Measurements from ENCODE around the gene CNGB1. TPM values are rescaled to one million over a fixed set of nuclear protein-coding genes. Genes with fewer than 3 reads are reported as not detected.

Gene CNGB1
- total and polyA plus RNA-seq, 2 experiments from 2014 or later = not detected

- Histone ChIP-seq H3K4me3 (no peak overlapping the region), H4K20me1 (ENCODE audit: insufficient read depth, poor library complexity, severe bottlenecking) (peaks cover 7% of the 10 kb centered on the region), H3K27me3 (no peaks in the 10 kb centered on the region), H3K9me3 (ENCODE audit: low read depth) (no peaks in the 10 kb centered on the region), H3K4me2 (no peak overlapping the region), H3K27ac (no peak overlapping the region), H3K9me2 (replicated peaks; ENCODE audit: insufficient read depth) (no peaks in the 10 kb centered on the region), H3K4me1 (ENCODE audit: insufficient read depth) (peaks cover 17% of the 10 kb centered on the region), H3K79me2 (peaks cover 11% of the 10 kb centered on the region), H2AFZ (no peak overlapping the region), H3K36me3 (replicated peaks; ENCODE audit: insufficient read depth, low read depth) (no peaks in the 10 kb centered on the region)
- no peak for DNase-seq (ENCODE audit: low spot score)
- 96% methylated on average over 35 of the region's 36 CpGs for WGBS (ENCODE audit: low lambda C conversion rate, missing lambda C conversion rate)
- no peak for TF ChIP-seq EZH2 (IDR thresholded peaks at IDR 0.05; ENCODE audit: borderline replicate concordance)
- TF ChIP-seq, protein P1, sequence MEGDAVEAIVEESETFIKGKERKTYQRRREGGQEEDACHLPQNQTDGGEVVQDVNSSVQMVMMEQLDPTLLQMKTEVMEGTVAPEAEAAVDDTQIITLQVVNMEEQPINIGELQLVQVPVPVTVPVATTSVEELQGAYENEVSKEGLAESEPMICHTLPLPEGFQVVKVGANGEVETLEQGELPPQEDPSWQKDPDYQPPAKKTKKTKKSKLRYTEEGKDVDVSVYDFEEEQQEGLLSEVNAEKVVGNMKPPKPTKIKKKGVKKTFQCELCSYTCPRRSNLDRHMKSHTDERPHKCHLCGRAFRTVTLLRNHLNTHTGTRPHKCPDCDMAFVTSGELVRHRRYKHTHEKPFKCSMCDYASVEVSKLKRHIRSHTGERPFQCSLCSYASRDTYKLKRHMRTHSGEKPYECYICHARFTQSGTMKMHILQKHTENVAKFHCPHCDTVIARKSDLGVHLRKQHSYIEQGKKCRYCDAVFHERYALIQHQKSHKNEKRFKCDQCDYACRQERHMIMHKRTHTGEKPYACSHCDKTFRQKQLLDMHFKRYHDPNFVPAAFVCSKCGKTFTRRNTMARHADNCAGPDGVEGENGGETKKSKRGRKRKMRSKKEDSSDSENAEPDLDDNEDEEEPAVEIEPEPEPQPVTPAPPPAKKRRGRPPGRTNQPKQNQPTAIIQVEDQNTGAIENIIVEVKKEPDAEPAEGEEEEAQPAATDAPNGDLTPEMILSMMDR (IDR thresholded peaks at IDR 0.05; ENCODE audit: poor library complexity) = no peak
- no peak for TF ChIP-seq EZH2phosphoT487 (IDR thresholded peaks at IDR 0.05; ENCODE audit: low read depth, severe bottlenecking, unreplicated experiment)
Measured at GRCh38 chr16:57997528-57998265, 26.8 kb upstream of the CNGB1 start.

GRCh38 chr16:57997176-57997527 is 26.2 kb upstream of the CNGB1 start:
- peaks cover 7% of the 10 kb centered on the region for H4K20me1 ChIP-seq (ENCODE audit: insufficient read depth, poor library complexity, severe bottlenecking)
- no peak for TF ChIP-seq EZH2phosphoT487 (IDR thresholded peaks at IDR 0.05; ENCODE audit: low read depth, severe bottlenecking, unreplicated experiment)
- TF ChIP-seq EZH2 (IDR thresholded peaks at IDR 0.05; ENCODE audit: borderline replicate concordance) = no peak
- TF ChIP-seq, protein P1 (IDR thresholded peaks at IDR 0.05; ENCODE audit: poor library complexity) = no peak
- H3K4me3 ChIP-seq = no peak overlapping the region
- H3K9me2 ChIP-seq (replicated peaks; ENCODE audit: insufficient read depth) = no peaks in the 10 kb centered on the region
- WGBS (ENCODE audit: low lambda C conversion rate, missing lambda C conversion rate) = 99% methylated on average over 35 of the region's 35 CpGs
- H3K79me2 ChIP-seq = peaks cover 11% of the 10 kb centered on the region
- H3K4me1 ChIP-seq (ENCODE audit: insufficient read depth) = peaks cover 17% of the 10 kb centered on the region
- no peak overlapping the region for H3K27ac ChIP-seq
- no peak overlapping the region for H2AFZ ChIP-seq
- DNase-seq (ENCODE audit: low spot score) = no peak
- no peaks in the 10 kb centered on the region for H3K9me3 ChIP-seq (ENCODE audit: low read depth)
- no peaks in the 10 kb centered on the region for H3K27me3 ChIP-seq
- no peaks in the 10 kb centered on the region for H3K36me3 ChIP-seq (replicated peaks; ENCODE audit: insufficient read depth, low read depth)
- H3K4me2 ChIP-seq = no peak overlapping the region

- no peaks in the 10 kb centered on the region for H3K36me3 ChIP-seq (replicated peaks; ENCODE audit: insufficient read depth, low read depth)
- peaks cover 11% of the 10 kb centered on the region for H3K79me2 ChIP-seq
- no peak overlapping the region for H3K4me3 ChIP-seq
- H3K9me2 ChIP-seq (replicated peaks; ENCODE audit: insufficient read depth) = no peaks in the 10 kb centered on the region
- no peak for DNase-seq (ENCODE audit: low spot score)
- no peak for TF ChIP-seq EZH2phosphoT487 (IDR thresholded peaks at IDR 0.05; ENCODE audit: low read depth, severe bottlenecking, unreplicated experiment)
- TF ChIP-seq EZH2 (IDR thresholded peaks at IDR 0.05; ENCODE audit: borderline replicate concordance) = no peak
- TF ChIP-seq, protein P1 (IDR thresholded peaks at IDR 0.05; ENCODE audit: poor library complexity) = no peak
- no peaks in the 10 kb centered on the region for H3K9me3 ChIP-seq (ENCODE audit: low read depth)
- H2AFZ ChIP-seq = no peak overlapping the region
- WGBS (ENCODE audit: low lambda C conversion rate, missing lambda C conversion rate) = 98% methylated on average over 62 of the region's 62 CpGs
- H3K27me3 ChIP-seq = no peaks in the 10 kb centered on the region
- no peak overlapping the region for H3K27ac ChIP-seq
- no peak overlapping the region for H3K4me2 ChIP-seq
- peaks cover 17% of the 10 kb centered on the region for H3K4me1 ChIP-seq (ENCODE audit: insufficient read depth)
- peaks cover 7% of the 10 kb centered on the region for H4K20me1 ChIP-seq (ENCODE audit: insufficient read depth, poor library complexity, severe bottlenecking)
Measured at GRCh38 chr16:57996406-57997175, 25.7 kb upstream of the CNGB1 start.
